Gastrocnemius medialis (tissue), 4 donors: ENCODE measurements around the gene LRRC8C. TPM values are rescaled to one million over a fixed set of nuclear protein-coding genes. Genes with fewer than 3 reads are reported as not detected.
"Not testable (repeated sequence)": the region's sequence is repeated elsewhere in the genome, so short reads cannot be mapped to it uniquely, and the experiment has no call there.

Experiments used
- ATAC-seq, 2 donors: fragments of 150-250 bp; one replicate each; pipeline ENCODE4 v1.9.1; 2016
- DNase-seq, 2 donors: peaks; one replicate each; pipeline ENCODE4 v3.0.0-alpha.2; 2019
- H3K27ac ChIP-seq, 4 donors: fragments of 200-600 bp; sonication (generic); 1 replicate in 1 of 4; 2 replicates in 3 of 4; pipeline ENCODE4 v1.5.1; 2016 to 2018; ENCODE audit warnings: mild to moderate bottlenecking in 2 of 4, moderate library complexity in 1 of 4
- H3K27me3 ChIP-seq, 3 donors: fragments of 200-600 bp; sonication (generic) in 2 of 3; 1 replicate in 1 of 3; 2 replicates in 2 of 3; pipeline versions ENCODE4 v1.5.1 to v1.6.0; 2016 to 2019; ENCODE audit warnings: mild to moderate bottlenecking in 1 of 3, moderate library complexity in 1 of 3
- H3K36me3 ChIP-seq, 2 donors: fragments of 200-600 bp; sonication (generic) in 1 of 2; one replicate each; pipeline ENCODE4 v1.5.1; 2017 to 2018
- H3K4me1 ChIP-seq, 2 donors: fragments of 200-600 bp; sonication (generic) in 1 of 2; one replicate each; pipeline ENCODE4 v1.5.1; 2016 to 2017; ENCODE audit warnings: mild to moderate bottlenecking in 2 of 2
- H3K4me3 ChIP-seq, 4 donors: fragments of 200-600 bp; sonication (generic) in 3 of 4; 1 replicate in 1 of 4; 2 replicates in 3 of 4; pipeline ENCODE4 v1.5.1; 2016 to 2019; ENCODE audit warnings: mild to moderate bottlenecking in 2 of 4
- H3K9me3 ChIP-seq, 3 donors: fragments of 200-600 bp; sonication (generic) in 2 of 3; 1 replicate in 1 of 3; 2 replicates in 2 of 3; pipeline ENCODE4 v1.5.1; 2016 to 2019
- POLR2A ChIP-seq, 2 donors: fragments of 450-650 bp; IDR thresholded peaks; one replicate each; pipeline ENCODE4 v1.6.1; 2017; ENCODE audit warnings: antibody characterized with exemption in 2 of 2, mild to moderate bottlenecking in 2 of 2, moderate library complexity in 2 of 2
- in situ Hi-C, 4 donors: fragments of 200-750 bp; cut with MboI; loops; one replicate each; pipeline versions ENCODE4 v1.15.0 to v1.8.0; 2017; ENCODE audit warnings: low sequenced_read_pairs in 4 of 4
- intact Hi-C: fragments of 100-400 bp; cut with DNase I; formaldehyde crosslinking; loops from one replicate; pipeline ENCODE4 v1.15.1; 2023; ENCODE audit warnings: low total_unique reads
- total RNA-seq, 4 donors: library from RNA; depleted of rRNA; stranded (reverse); fragments of >200 nt; gene quantifications; one replicate each; pipeline versions ENCODE4 v1.1.0 to v1.2.3, GENCODE V29; 2016
- TF ChIP-seq, protein P1 (sequence below), 5 experiments: fragments of 450-650 bp in 3 of 5; fragments of 200-600 bp in 2 of 5; sonication (generic) in 2 of 5; IDR thresholded peaks in 4 of 5; conservative IDR thresholded peaks in 1 of 5; 1 replicate in 4 of 5; 2 replicates in 1 of 5; pipeline ENCODE4 v1.5.1; 2016 to 2019; ENCODE audit warnings: antibody characterized with exemption in 5 of 5, mild to moderate bottlenecking in 3 of 5, moderate library complexity in 3 of 5

Gene LRRC8C
- total RNA-seq, 4 donors from 2014 or later, result 2.9 to 5.8 (median 4.1) TPM

DNA sequence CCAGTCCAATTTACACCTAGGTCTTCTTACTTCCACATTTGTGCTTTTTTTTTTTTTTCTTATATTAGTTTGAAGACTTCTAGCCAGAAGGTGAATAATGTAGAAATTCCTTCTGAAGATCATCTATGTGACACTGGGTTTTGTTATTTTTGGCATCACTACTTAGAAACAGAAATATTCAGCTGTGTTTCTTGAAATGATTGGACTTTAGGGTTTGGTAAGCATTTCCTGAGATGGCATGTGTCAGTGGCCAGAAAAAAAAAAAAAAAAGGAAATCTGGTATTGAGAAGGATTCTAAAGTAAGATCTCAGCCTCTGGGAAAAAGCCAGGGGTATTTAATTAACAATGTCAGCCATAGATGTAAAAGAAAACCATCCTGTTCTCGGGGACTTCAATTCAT is 43.4 kb upstream of the LRRC8C start:
- Histone ChIP-seq H3K4me1 (peaks cover 0 to 2% of the 10 kb centered on the region in 2 donors), H3K36me3 (peaks cover 0 to 30% of the 10 kb centered on the region in 2 donors), H3K27ac (no peak overlapping the region), H3K4me3 (no peak overlapping the region), H3K9me3 (no peaks in the 10 kb centered on the region), H3K27me3 (no peaks in the 10 kb centered on the region)
- in situ Hi-C loops, result loop anchor here in 1 of 4 donors (10.0 kb wide), 1 partner anchor 65 kb away; the partner anchor contains the start of gene LRRC8B
- DNase-seq (no peak), ATAC-seq (no peak)
- TF ChIP-seq, protein P1, sequence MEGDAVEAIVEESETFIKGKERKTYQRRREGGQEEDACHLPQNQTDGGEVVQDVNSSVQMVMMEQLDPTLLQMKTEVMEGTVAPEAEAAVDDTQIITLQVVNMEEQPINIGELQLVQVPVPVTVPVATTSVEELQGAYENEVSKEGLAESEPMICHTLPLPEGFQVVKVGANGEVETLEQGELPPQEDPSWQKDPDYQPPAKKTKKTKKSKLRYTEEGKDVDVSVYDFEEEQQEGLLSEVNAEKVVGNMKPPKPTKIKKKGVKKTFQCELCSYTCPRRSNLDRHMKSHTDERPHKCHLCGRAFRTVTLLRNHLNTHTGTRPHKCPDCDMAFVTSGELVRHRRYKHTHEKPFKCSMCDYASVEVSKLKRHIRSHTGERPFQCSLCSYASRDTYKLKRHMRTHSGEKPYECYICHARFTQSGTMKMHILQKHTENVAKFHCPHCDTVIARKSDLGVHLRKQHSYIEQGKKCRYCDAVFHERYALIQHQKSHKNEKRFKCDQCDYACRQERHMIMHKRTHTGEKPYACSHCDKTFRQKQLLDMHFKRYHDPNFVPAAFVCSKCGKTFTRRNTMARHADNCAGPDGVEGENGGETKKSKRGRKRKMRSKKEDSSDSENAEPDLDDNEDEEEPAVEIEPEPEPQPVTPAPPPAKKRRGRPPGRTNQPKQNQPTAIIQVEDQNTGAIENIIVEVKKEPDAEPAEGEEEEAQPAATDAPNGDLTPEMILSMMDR (IDR thresholded peaks at IDR 0.05 in 4 of 5, conservative IDR thresholded peaks at IDR 0.05 in 1 of 5), result no peak
- TF ChIP-seq POLR2A (IDR thresholded peaks at IDR 0.05), result no peak
- intact Hi-C loops, result no loop called here

DNA sequence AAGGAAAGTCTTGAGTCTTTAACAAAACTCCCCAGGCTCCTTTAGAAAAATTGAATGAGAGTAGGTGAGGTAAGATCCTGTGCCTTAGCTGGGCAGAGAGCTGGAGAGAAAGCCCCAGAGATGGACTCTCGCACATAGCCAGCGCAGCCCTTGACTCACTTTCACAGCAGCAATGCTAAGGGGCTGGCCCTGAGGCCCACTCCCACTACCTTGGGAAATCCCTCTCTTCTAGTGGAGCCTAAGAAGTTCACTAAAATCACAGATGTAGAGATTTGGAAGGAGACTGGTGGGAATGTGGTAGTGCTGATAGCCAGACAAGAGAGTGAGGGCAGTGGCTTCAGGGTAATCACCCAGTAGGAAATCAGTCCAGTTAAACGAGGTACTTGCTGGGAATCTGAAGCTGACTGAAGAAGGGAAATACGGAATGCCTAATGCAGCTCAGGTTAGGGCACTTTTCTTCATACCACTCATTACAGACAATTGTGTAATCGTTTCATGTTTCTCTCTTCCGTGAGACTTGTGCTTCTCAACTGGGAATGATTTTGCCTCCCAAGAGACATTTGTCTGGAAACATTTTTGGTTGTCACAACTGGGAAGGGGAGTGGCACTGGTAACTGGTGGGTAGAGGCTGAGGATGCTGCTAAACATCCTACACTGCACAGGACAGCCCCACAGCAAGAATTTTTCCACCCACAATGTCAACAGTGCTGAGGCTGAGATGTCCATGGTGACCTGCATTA is 42.4 kb upstream of the LRRC8C start:
- DNase-seq (no peak), ATAC-seq (no peak)
- Histone ChIP-seq H3K27ac (no peak overlapping the region), H3K36me3 (peaks cover 0 to 21% of the 10 kb centered on the region in 2 donors), H3K4me1 (peaks cover 0 to 2% of the 10 kb centered on the region in 2 donors), H3K4me3 (no peak overlapping the region), H3K9me3 (no peaks in the 10 kb centered on the region), H3K27me3 (no peaks in the 10 kb centered on the region)
- intact Hi-C loops (loop anchor here (10.0 kb wide), 1 partner anchor 174 kb away; no protein-coding TSS in a partner anchor), in situ Hi-C loops (loop anchor here in 2 of 4 donors (10.0 kb wide), 1 partner anchor 106 kb away; no protein-coding TSS in a partner anchor)
- no peak for TF ChIP-seq POLR2A (IDR thresholded peaks at IDR 0.05)
- TF ChIP-seq, protein P1 (IDR thresholded peaks at IDR 0.05 in 4 of 5, conservative IDR thresholded peaks at IDR 0.05 in 1 of 5), result no peak

DNA sequence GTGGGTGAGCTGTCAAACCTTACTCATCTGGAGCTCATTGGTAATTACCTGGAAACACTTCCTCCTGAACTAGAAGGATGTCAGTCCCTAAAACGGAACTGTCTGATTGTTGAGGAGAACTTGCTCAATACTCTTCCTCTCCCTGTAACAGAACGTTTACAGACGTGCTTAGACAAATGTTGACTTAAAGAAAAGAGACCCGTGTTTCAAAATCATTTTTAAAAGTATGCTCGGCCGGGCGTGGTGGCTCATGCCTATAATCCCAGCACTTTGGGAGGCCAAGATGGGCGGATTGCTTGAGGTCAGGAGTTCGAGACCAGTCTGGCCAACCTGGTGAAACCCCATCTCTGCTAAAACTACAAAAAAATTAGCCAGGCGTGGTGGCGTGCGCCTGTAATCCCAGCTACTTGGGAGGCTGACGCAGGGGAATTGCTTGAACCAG is 40.0 kb upstream of the LRRC8C start:
- H3K36me3 ChIP-seq, DNase-seq, ATAC-seq, H3K4me3 ChIP-seq, H3K4me1 ChIP-seq, H3K27me3 ChIP-seq, H3K9me3 ChIP-seq, H3K27ac ChIP-seq: not testable (repeated sequence)
- intact Hi-C loops, result loop anchor here (10.0 kb wide), 1 partner anchor 172 kb away; no protein-coding TSS in a partner anchor
- in situ Hi-C loops, result loop anchor here in 2 of 4 donors (10.0 kb wide), 1 partner anchor 108 kb away; no protein-coding TSS in a partner anchor

DNA sequence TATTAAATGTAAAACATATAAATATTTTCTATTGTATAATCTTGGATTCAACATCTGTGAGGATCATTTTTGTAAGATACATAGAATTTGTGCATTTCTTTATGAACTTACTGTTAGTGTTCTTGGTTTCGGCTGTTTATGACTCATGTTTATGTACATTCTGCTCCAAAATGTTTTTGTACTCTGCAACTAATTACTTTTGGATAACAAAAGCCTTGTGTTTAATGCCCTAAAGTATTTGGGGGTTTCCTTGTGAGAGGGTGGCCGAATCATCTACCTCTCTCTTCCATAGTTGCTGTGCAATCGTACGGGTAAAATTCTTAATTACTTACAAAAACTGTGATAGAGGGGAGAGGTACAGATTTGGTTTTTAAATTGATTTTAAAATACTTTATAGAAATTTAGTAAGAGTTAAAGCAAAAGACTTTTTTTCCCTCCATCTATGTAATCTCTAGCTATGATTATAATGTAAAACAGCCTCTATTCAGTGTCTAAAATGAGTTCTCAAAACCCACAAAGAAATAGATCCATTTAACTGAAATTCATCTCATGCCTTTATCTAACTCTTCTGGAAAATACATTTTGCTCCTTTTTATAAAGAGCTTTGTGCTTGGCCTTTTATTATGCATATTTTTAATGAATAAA is 38.7 kb upstream of the LRRC8C start:
- ATAC-seq (no peak), DNase-seq (no peak)
- TF ChIP-seq POLR2A (IDR thresholded peaks at IDR 0.05), result no peak
- TF ChIP-seq, protein P1 (IDR thresholded peaks at IDR 0.05 in 4 of 5, conservative IDR thresholded peaks at IDR 0.05 in 1 of 5), result no peak
- Histone ChIP-seq H3K4me1 (peaks cover 0 to 2% of the 10 kb centered on the region in 2 donors), H3K4me3 (no peak overlapping the region), H3K36me3 (peaks cover 0 to 8% of the 10 kb centered on the region in 2 donors), H3K27ac (no peak overlapping the region), H3K9me3 (no peaks in the 10 kb centered on the region), H3K27me3 (no peaks in the 10 kb centered on the region)
- in situ Hi-C loops (loop anchor here in 2 of 4 donors (10.0 kb wide), 1 partner anchor 109 kb away; no protein-coding TSS in a partner anchor), intact Hi-C loops (loop anchor here (10.0 kb wide), 1 partner anchor 171 kb away; no protein-coding TSS in a partner anchor)

DNA sequence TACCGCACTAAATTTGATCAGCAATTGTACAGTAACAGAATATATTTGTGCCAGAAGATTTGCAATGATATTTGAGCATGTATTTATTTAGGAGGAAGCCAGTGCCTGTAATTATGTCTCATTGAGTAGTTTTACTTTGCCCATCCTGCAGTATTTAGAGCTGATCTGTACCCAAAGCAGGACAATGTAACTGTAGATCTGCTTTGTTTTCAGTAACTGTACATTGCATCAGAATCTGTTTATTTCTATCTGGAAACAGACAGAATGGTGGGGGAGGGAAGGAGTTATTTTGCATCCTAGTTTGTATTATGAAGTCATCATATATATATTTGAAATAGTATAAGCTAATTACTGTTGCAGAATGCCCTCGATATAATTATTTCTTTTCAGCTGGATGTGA is 36.2 kb upstream of the LRRC8C start:
- ATAC-seq (no peak), DNase-seq (no peak)
- H3K27me3 ChIP-seq, result no peaks in the 10 kb centered on the region
- H3K9me3 ChIP-seq, result no peaks in the 10 kb centered on the region
- no peak overlapping the region for H3K27ac ChIP-seq
- H3K4me1 ChIP-seq, result no peaks in the 10 kb centered on the region
- H3K4me3 ChIP-seq, result no peak overlapping the region
- in situ Hi-C loops, result loop anchor here in 3 of 4 donors (5.0 to 10.0 kb wide), 2 partner anchors 109 to 112 kb away; no protein-coding TSS in a partner anchor
- TF ChIP-seq, protein P1 (IDR thresholded peaks at IDR 0.05 in 4 of 5, conservative IDR thresholded peaks at IDR 0.05 in 1 of 5), result no peak
- TF ChIP-seq POLR2A (IDR thresholded peaks at IDR 0.05), result no peak
- intact Hi-C loops, result loop anchor here (10.0 kb wide), 1 partner anchor 168 kb away; no protein-coding TSS in a partner anchor
- H3K36me3 ChIP-seq, result peaks cover 0 to 8% of the 10 kb centered on the region in 2 donors
